GM19193 (cell line): ENCODE data around the gene EYA2.

Experiments used
- POLR2A ChIP-seq: IDR thresholded peaks from 4 replicates; pipeline ENCODE4 v1.6.1; 2011; ENCODE audit not compliant: insufficient read depth, insufficient read length; ENCODE audit errors: extremely low read depth

EYA2 gene

GRCh38 chr20:46893051-46893450 is 1.6 kb upstream of the EYA2 start:
- no peak for TF ChIP-seq POLR2A

- no peak for TF ChIP-seq POLR2A
Measured at GRCh38 chr20:46893877-46894578, 615 bp upstream of the EYA2 start.

GRCh38 chr20:46894971-46895905 is 595 bp downstream of the EYA2 start:
- no peak for TF ChIP-seq POLR2A

- no peak for TF ChIP-seq POLR2A
Measured at GRCh38 chr20:46895906-46896242, 1.2 kb downstream of the EYA2 start.

- TF ChIP-seq POLR2A = no peak
Measured at GRCh38 chr20:46897328-46897880, 2.8 kb downstream of the EYA2 start.

GRCh38 chr20:46898423-46898822 is 3.8 kb downstream of the EYA2 start:
- no peak for TF ChIP-seq POLR2A

- TF ChIP-seq POLR2A = no peak
Measured at GRCh38 chr20:46899621-46900020, 5.0 kb downstream of the EYA2 start.

GRCh38 chr20:46900086-46900485 is 5.4 kb downstream of the EYA2 start:
- no peak for TF ChIP-seq POLR2A

- no peak for TF ChIP-seq POLR2A
Measured at GRCh38 chr20:46900826-46901225, 6.2 kb downstream of the EYA2 start.

- TF ChIP-seq POLR2A = no peak
Measured at GRCh38 chr20:46901638-46902037, 7.0 kb downstream of the EYA2 start.

- no peak for TF ChIP-seq POLR2A
Measured at GRCh38 chr20:46903256-46903655, 8.6 kb downstream of the EYA2 start.

- no peak for TF ChIP-seq POLR2A
Measured at GRCh38 chr20:46903937-46904336, 9.3 kb downstream of the EYA2 start.

- TF ChIP-seq POLR2A = no peak
Measured at GRCh38 chr20:46905364-46906125, 10.9 kb downstream of the EYA2 start.

GRCh38 chr20:46913329-46914044 is 18.8 kb downstream of the EYA2 start:
- TF ChIP-seq POLR2A = no peak
